Stimulated activated CD8-positive, alpha-beta memory T cell treated with anti-CD3 and anti-CD28 coated beads, Interleukin-4, amount 100 ng/mL, for 4 hours (primary cell): ENCODE results near the gene CYP1B1.
A peak's percentile ranks its signal among the peaks of the same experiment; 100 is the strongest.
"Not testable (repeated sequence)": the region's sequence is repeated elsewhere in the genome, so short reads cannot be mapped to it uniquely, and the experiment has no call there.

Experiments
- DNase-seq, 2 donors: peaks; one replicate each; pipeline ENCODE4 v3.0.0-alpha.2; 2020; ENCODE audit warnings: low read depth in 2 of 2, low spot score in 1 of 2

CYP1B1 gene

GRCh38 chr2:38075507-38076151, at the start of gene CYP1B1:
Gene CYP1B1, minus strand, starts transcription at chr2:38076151. Its CDS starts 763 bp downstream, at chr2:38075388.
- no peak for DNase-seq

GRCh38 chr2:38125007-38125406, 49.1 kb upstream of the CYP1B1 start:
- no peak for DNase-seq

GRCh38 chr2:38123911-38124310, 48.0 kb upstream of the CYP1B1 start:
- DNase-seq = no peak

GRCh38 chr2:38122344-38122743, 46.4 kb upstream of the CYP1B1 start:
- DNase-seq = no peak

GRCh38 chr2:38121481-38121880, 45.5 kb upstream of the CYP1B1 start:
- DNase-seq = no peak

GRCh38 chr2:38120829-38121228, 44.9 kb upstream of the CYP1B1 start:
- no peak for DNase-seq

- DNase-seq = no peak
Observed at GRCh38 chr2:38120264-38120592, 44.3 kb upstream of the CYP1B1 start.

GRCh38 chr2:38116762-38117161, 40.8 kb upstream of the CYP1B1 start:
- DNase-seq = no peak

- DNase-seq = peak in 1 of 2 donors; percentile 50
Observed at GRCh38 chr2:38115216-38116032, 39.5 kb upstream of the CYP1B1 start.

- DNase-seq = no peak
Observed at GRCh38 chr2:38113981-38114708, 38.2 kb upstream of the CYP1B1 start.

- no peak for DNase-seq
Observed at GRCh38 chr2:38113051-38113450, 37.1 kb upstream of the CYP1B1 start.

GRCh38 chr2:38111350-38111749, 35.4 kb upstream of the CYP1B1 start:
- not testable (repeated sequence) for DNase-seq

- DNase-seq = no peak
Observed at GRCh38 chr2:38109732-38110181, 33.8 kb upstream of the CYP1B1 start.

GRCh38 chr2:38108907-38109731, 33.2 kb upstream of the CYP1B1 start:
- DNase-seq = no peak

- DNase-seq = no peak
Observed at GRCh38 chr2:38107738-38108410, 31.9 kb upstream of the CYP1B1 start.

GRCh38 chr2:38106405-38107094, 30.6 kb upstream of the CYP1B1 start:
- no peak for DNase-seq

- no peak for DNase-seq
Observed at GRCh38 chr2:38105922-38106321, 30.0 kb upstream of the CYP1B1 start.

GRCh38 chr2:38104598-38104997, 28.6 kb upstream of the CYP1B1 start:
- no peak for DNase-seq

GRCh38 chr2:38100328-38100727, 24.4 kb upstream of the CYP1B1 start:
- no peak for DNase-seq
